IPS DF 6.9 (cell line): ENCODE data around the gene DMKN.
"Not testable (repeated sequence)": the region's sequence is repeated elsewhere in the genome, so short reads cannot be mapped to it uniquely, and the experiment has no call there.

Source experiments
- DNase-seq: peaks from one replicate; pipeline ENCODE4 v3.0.0-alpha.2; 2013; ENCODE audit warnings: low read depth, low spot score
- H3K27ac ChIP-seq: one replicate; pipeline ENCODE4 v1.5.1; 2013; ENCODE audit warnings: low read length, control low read depth
- H3K27me3 ChIP-seq: 2 replicates; pipeline ENCODE4 v1.6.1; 2013; ENCODE audit warnings: mild to moderate bottlenecking, low read length; ENCODE audit not compliant: control insufficient read depth, insufficient read depth
- H3K36me3 ChIP-seq: 2 replicates; pipeline ENCODE4 v1.6.1; 2013; ENCODE audit warnings: low read length; ENCODE audit not compliant: control insufficient read depth, insufficient read depth
- H3K4me1 ChIP-seq: 2 replicates; pipeline ENCODE4 v1.6.1; 2013; ENCODE audit warnings: low read length; ENCODE audit not compliant: control insufficient read depth, insufficient read depth
- H3K4me3 ChIP-seq: 2 replicates; pipeline ENCODE4 v1.5.1; 2013; ENCODE audit warnings: mild to moderate bottlenecking, low read length
- H3K9me3 ChIP-seq: 2 replicates; pipeline ENCODE4 v1.6.1; 2013; ENCODE audit warnings: low read length, inconsistent platforms; ENCODE audit not compliant: control insufficient read depth, insufficient read depth
- WGBS: extraction: QIAGEN DNeasy Blood & Tissue Kit; methylation state at CpG from one replicate; pipeline ENCODE4 v1.1.7; 2013; ENCODE audit warnings: mixed read lengths, missing lambda C conversion rate; ENCODE audit not compliant: insufficient read length, insufficient coverage; 5-methylcytosine and 5-hydroxymethylcytosine counted together

The DMKN gene

GRCh38 chr19:35478794-35479677 is 34.4 kb downstream of the DMKN start:
- DNase-seq: no peak
- H3K27me3 ChIP-seq: no peaks in the 10 kb centered on the region
- no peak overlapping the region for H3K4me3 ChIP-seq
- H3K27ac ChIP-seq: no peak overlapping the region
- no peaks in the 10 kb centered on the region for H3K9me3 ChIP-seq
- no CpG with 5 or more reads among the region's 21 CpGs for WGBS
- no peaks in the 10 kb centered on the region for H3K36me3 ChIP-seq
- no peaks in the 10 kb centered on the region for H3K4me1 ChIP-seq

GRCh38 chr19:35476149-35476548 is 37.3 kb downstream of the DMKN start:
- Histone ChIP-seq H3K4me3 (no peak overlapping the region), H3K9me3 (no peaks in the 10 kb centered on the region), H3K27ac (no peak overlapping the region), H3K27me3 (no peaks in the 10 kb centered on the region), H3K4me1 (no peaks in the 10 kb centered on the region), H3K36me3 (no peaks in the 10 kb centered on the region)
- DNase-seq: peak; percentile 39
- WGBS: 100% methylated on average over 1 of the region's 4 CpGs

GRCh38 chr19:35474594-35474993 is 38.9 kb downstream of the DMKN start:
- H3K27ac ChIP-seq, H3K9me3 ChIP-seq, DNase-seq, H3K4me3 ChIP-seq, H3K4me1 ChIP-seq, H3K36me3 ChIP-seq, H3K27me3 ChIP-seq: not testable (repeated sequence)
- no CpG with 5 or more reads among the region's 7 CpGs for WGBS

GRCh38 chr19:35474104-35474503 is 39.3 kb downstream of the DMKN start:
- Histone ChIP-seq H3K27ac (no peak overlapping the region), H3K4me3 (no peak overlapping the region), H3K36me3 (no peaks in the 10 kb centered on the region), H3K9me3 (no peaks in the 10 kb centered on the region), H3K27me3 (no peaks in the 10 kb centered on the region), H3K4me1 (no peaks in the 10 kb centered on the region)
- no peak for DNase-seq
- no CpG with 5 or more reads among the region's 14 CpGs for WGBS

- H3K4me1 ChIP-seq: no peaks in the 10 kb centered on the region
- H3K27me3 ChIP-seq: no peaks in the 10 kb centered on the region
- no CpG with 5 or more reads among the region's 8 CpGs for WGBS
These were observed 41.5 kb downstream of the DMKN start for GRCh38 chr19:35471946-35472345.

GRCh38 chr19:35471075-35471474 is 42.4 kb downstream of the DMKN start:
- not testable (repeated sequence) for H3K27ac ChIP-seq, DNase-seq, H3K4me3 ChIP-seq, H3K27me3 ChIP-seq, H3K36me3 ChIP-seq, H3K9me3 ChIP-seq, H3K4me1 ChIP-seq
- no CpG with 5 or more reads among the region's 4 CpGs for WGBS

More at GRCh38 chr19:35471946-35472345, 41.5 kb downstream of the DMKN start:
- no peaks in the 10 kb centered on the region for H3K36me3 ChIP-seq
- no peaks in the 10 kb centered on the region for H3K9me3 ChIP-seq
- H3K4me3 ChIP-seq: no peak overlapping the region
- DNase-seq: no peak
- H3K27ac ChIP-seq: no peak overlapping the region

- Histone ChIP-seq H3K9me3 (no peaks in the 10 kb centered on the region), H3K27me3 (no peaks in the 10 kb centered on the region), H3K4me3 (no peak overlapping the region), H3K36me3 (no peaks in the 10 kb centered on the region), H3K27ac (no peak overlapping the region), H3K4me1 (no peaks in the 10 kb centered on the region)
- no CpG with 5 or more reads among the region's 7 CpGs for WGBS
- DNase-seq: no peak
These were observed 43.3 kb downstream of the DMKN start for GRCh38 chr19:35470128-35470527.

GRCh38 chr19:35468637-35469036 is 44.8 kb downstream of the DMKN start:
- Histone ChIP-seq H3K9me3 (no peaks in the 10 kb centered on the region), H3K36me3 (no peaks in the 10 kb centered on the region), H3K4me1 (no peaks in the 10 kb centered on the region), H3K27ac (no peak overlapping the region), H3K27me3 (no peaks in the 10 kb centered on the region), H3K4me3 (no peak overlapping the region)
- no CpG with 5 or more reads among the region's 2 CpGs for WGBS
- DNase-seq: peak; percentile 11

- Histone ChIP-seq H3K4me3 (no peak overlapping the region), H3K9me3 (no peaks in the 10 kb centered on the region), H3K36me3 (no peaks in the 10 kb centered on the region), H3K27ac (no peak overlapping the region), H3K4me1 (no peaks in the 10 kb centered on the region), H3K27me3 (no peaks in the 10 kb centered on the region)
- DNase-seq: no peak
- no CpG with 5 or more reads among the region's 1 CpG for WGBS
These were observed 47.2 kb downstream of the DMKN start for GRCh38 chr19:35466259-35466658.

- not testable (repeated sequence) for H3K27ac ChIP-seq, H3K36me3 ChIP-seq, H3K4me3 ChIP-seq, H3K9me3 ChIP-seq, H3K27me3 ChIP-seq, H3K4me1 ChIP-seq, DNase-seq
- no CpG with 5 or more reads among the region's 7 CpGs for WGBS
These were observed 50.5 kb downstream of the DMKN start for GRCh38 chr19:35462956-35463355.

GRCh38 chr19:35462476-35462953 is 50.9 kb downstream of the DMKN start:
- Histone ChIP-seq H3K4me3 (no peak overlapping the region), H3K4me1 (no peaks in the 10 kb centered on the region), H3K36me3 (no peaks in the 10 kb centered on the region), H3K27me3 (no peaks in the 10 kb centered on the region), H3K27ac (no peak overlapping the region), H3K9me3 (no peaks in the 10 kb centered on the region)
- no peak for DNase-seq
- no CpG with 5 or more reads among the region's 6 CpGs for whole genome bisulfite sequencing
